ENCODE data around the gene HTATIP2. TPM values are rescaled to one million over a fixed set of nuclear protein-coding genes. Genes with fewer than 3 reads are reported as not detected.
"Not testable (repeated sequence)": the region's sequence is repeated elsewhere in the genome, so short reads cannot be mapped to it uniquely, and the experiment has no call there.

The HTATIP2 gene
- polyA plus RNA-seq, 1 donor (not counting 4 experiments of a cell fraction or from before 2014, with no cell fraction given), result 45.1 TPM

DNA sequence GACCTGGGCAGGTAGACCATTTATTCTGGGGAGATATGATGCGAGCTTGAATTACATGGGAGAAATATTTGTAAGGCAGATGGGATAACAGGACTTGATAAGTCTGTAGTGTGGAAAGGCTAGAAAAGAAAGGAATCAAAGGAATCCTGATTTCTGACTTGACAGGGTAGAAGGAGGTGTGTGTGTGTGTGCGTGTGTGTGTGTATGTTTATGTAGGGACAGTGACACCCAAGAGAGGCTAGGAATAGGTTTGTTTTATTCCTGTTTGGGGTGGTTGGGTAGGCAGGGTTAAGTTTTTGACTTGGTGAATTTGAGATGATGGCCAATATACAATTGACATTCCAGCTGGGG, 390 bp upstream of the HTATIP2 start:
- peak overlapping the region; percentile 82 for H3K9ac ChIP-seq (ENCODE audit: control insufficient read depth, extremely low read depth, insufficient read depth, low read length)
- TF ChIP-seq EZH2 (IDR thresholded peaks at IDR 0.05; ENCODE audit: low read length), result no peak
- TF ChIP-seq, protein P1, sequence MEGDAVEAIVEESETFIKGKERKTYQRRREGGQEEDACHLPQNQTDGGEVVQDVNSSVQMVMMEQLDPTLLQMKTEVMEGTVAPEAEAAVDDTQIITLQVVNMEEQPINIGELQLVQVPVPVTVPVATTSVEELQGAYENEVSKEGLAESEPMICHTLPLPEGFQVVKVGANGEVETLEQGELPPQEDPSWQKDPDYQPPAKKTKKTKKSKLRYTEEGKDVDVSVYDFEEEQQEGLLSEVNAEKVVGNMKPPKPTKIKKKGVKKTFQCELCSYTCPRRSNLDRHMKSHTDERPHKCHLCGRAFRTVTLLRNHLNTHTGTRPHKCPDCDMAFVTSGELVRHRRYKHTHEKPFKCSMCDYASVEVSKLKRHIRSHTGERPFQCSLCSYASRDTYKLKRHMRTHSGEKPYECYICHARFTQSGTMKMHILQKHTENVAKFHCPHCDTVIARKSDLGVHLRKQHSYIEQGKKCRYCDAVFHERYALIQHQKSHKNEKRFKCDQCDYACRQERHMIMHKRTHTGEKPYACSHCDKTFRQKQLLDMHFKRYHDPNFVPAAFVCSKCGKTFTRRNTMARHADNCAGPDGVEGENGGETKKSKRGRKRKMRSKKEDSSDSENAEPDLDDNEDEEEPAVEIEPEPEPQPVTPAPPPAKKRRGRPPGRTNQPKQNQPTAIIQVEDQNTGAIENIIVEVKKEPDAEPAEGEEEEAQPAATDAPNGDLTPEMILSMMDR (optimal IDR thresholded peaks at IDR 0.05 in 1 of 3, IDR thresholded peaks at IDR 0.05 in 1 of 3, conservative IDR thresholded peaks at IDR 0.05 in 1 of 3; ENCODE audit: extremely low read depth in 1 of 3, insufficient read depth in 2 of 3, low read length in 3 of 3), result no peak
- H3K27me3 ChIP-seq (ENCODE audit: control insufficient read depth, extremely low read depth, insufficient read depth, low read length), result no peaks in the 10 kb centered on the region
- H2AFZ ChIP-seq (ENCODE audit: control insufficient read depth, low read length), result peak overlapping the region; percentile 84
- H3K36me3 ChIP-seq (ENCODE audit: control insufficient read depth in 2 of 2, extremely low read depth in 1 of 2, insufficient read depth in 2 of 2, low read length in 2 of 2), result no peaks in the 10 kb centered on the region
- peak overlapping the region; percentile 84 for H3K27ac ChIP-seq (ENCODE audit: control insufficient read depth, insufficient read depth, low read length)
- no peak for DNase-seq (ENCODE audit: low read depth, low spot score)
- no peak for FAIRE-seq
- H3K4me3 ChIP-seq (ENCODE audit: control insufficient read depth in 2 of 3, extremely low read depth in 1 of 3, insufficient read depth in 2 of 3, low read depth in 1 of 3, low read length in 3 of 3), result peak overlapping the region; percentile 39 to 73 (median 55)
- H3K79me2 ChIP-seq (ENCODE audit: control insufficient read depth, insufficient read depth, low read length), result no peaks in the 10 kb centered on the region
- H4K20me1 ChIP-seq (ENCODE audit: control insufficient read depth, extremely low read depth, insufficient read depth, low read length), result no peaks in the 10 kb centered on the region
- no peaks in the 10 kb centered on the region for H3K9me1 ChIP-seq (ENCODE audit: control insufficient read depth, extremely low read depth, insufficient read depth, low read length)
- H3K4me2 ChIP-seq (ENCODE audit: control insufficient read depth, extremely low read depth, insufficient read depth, low read depth, low read length), result peak overlapping the region; percentile 89
- dilution Hi-C loops (cut with MboI; ENCODE audit: extremely low pct_ligation_motif_present, low sequenced_read_pairs), result no loop called here
- no peaks in the 10 kb centered on the region for H3K9me3 ChIP-seq (ENCODE audit: control insufficient read depth, low read depth, low read length)
- H3K4me1 ChIP-seq (ENCODE audit: control insufficient read depth, extremely low read depth, insufficient read depth, low read length), result peaks cover 32% of the 10 kb centered on the region

- peak overlapping the region; percentile 84 for H3K27ac ChIP-seq (ENCODE audit: control insufficient read depth, insufficient read depth, low read length)
- H2AFZ ChIP-seq (ENCODE audit: control insufficient read depth, low read length), result peak overlapping the region; percentile 87
- H3K4me3 ChIP-seq (ENCODE audit: control insufficient read depth in 2 of 3, extremely low read depth in 1 of 3, insufficient read depth in 2 of 3, low read depth in 1 of 3, low read length in 3 of 3), result peak overlapping the region; percentile 39 to 73 (median 55)
- DNase-seq (ENCODE audit: low read depth, low spot score) (no peak), FAIRE-seq (no peak)
- H4K20me1 ChIP-seq (ENCODE audit: control insufficient read depth, extremely low read depth, insufficient read depth, low read length), result no peaks in the 10 kb centered on the region
- H3K79me2 ChIP-seq (ENCODE audit: control insufficient read depth, insufficient read depth, low read length), result no peaks in the 10 kb centered on the region
- H3K9me3 ChIP-seq (ENCODE audit: control insufficient read depth, low read depth, low read length), result no peaks in the 10 kb centered on the region
- H3K36me3 ChIP-seq (ENCODE audit: control insufficient read depth in 2 of 2, extremely low read depth in 1 of 2, insufficient read depth in 2 of 2, low read length in 2 of 2), result no peaks in the 10 kb centered on the region
- dilution Hi-C loops (cut with MboI; ENCODE audit: extremely low pct_ligation_motif_present, low sequenced_read_pairs), result no loop called here
- no peaks in the 10 kb centered on the region for H3K27me3 ChIP-seq (ENCODE audit: control insufficient read depth, extremely low read depth, insufficient read depth, low read length)
- TF ChIP-seq, protein P1 (optimal IDR thresholded peaks at IDR 0.05 in 1 of 3, IDR thresholded peaks at IDR 0.05 in 1 of 3, conservative IDR thresholded peaks at IDR 0.05 in 1 of 3; ENCODE audit: extremely low read depth in 1 of 3, insufficient read depth in 2 of 3, low read length in 3 of 3), result no peak
- no peak for TF ChIP-seq EZH2 (IDR thresholded peaks at IDR 0.05; ENCODE audit: low read length)
- H3K4me2 ChIP-seq (ENCODE audit: control insufficient read depth, extremely low read depth, insufficient read depth, low read depth, low read length), result peak overlapping the region; percentile 89
- H3K9ac ChIP-seq (ENCODE audit: control insufficient read depth, extremely low read depth, insufficient read depth, low read length), result peak overlapping the region; percentile 82
- H3K4me1 ChIP-seq (ENCODE audit: control insufficient read depth, extremely low read depth, insufficient read depth, low read length), result peaks cover 37% of the 10 kb centered on the region
- H3K9me1 ChIP-seq (ENCODE audit: control insufficient read depth, extremely low read depth, insufficient read depth, low read length), result no peaks in the 10 kb centered on the region
These were observed 853 bp downstream of the HTATIP2 start for GRCh38 chr11:20364341-20364792.

- FAIRE-seq; H3K27ac ChIP-seq (ENCODE audit: control insufficient read depth, insufficient read depth, low read length); H3K4me2 ChIP-seq (ENCODE audit: control insufficient read depth, extremely low read depth, insufficient read depth, low read depth, low read length); H3K9me1 ChIP-seq (ENCODE audit: control insufficient read depth, extremely low read depth, insufficient read depth, low read length); H3K36me3 ChIP-seq (ENCODE audit: control insufficient read depth in 2 of 2, extremely low read depth in 1 of 2, insufficient read depth in 2 of 2, low read length in 2 of 2); H3K27me3 ChIP-seq (ENCODE audit: control insufficient read depth, extremely low read depth, insufficient read depth, low read length); H3K9ac ChIP-seq (ENCODE audit: control insufficient read depth, extremely low read depth, insufficient read depth, low read length); H3K79me2 ChIP-seq (ENCODE audit: control insufficient read depth, insufficient read depth, low read length); dilution Hi-C loops (cut with MboI; ENCODE audit: extremely low pct_ligation_motif_present, low sequenced_read_pairs); H3K9me3 ChIP-seq (ENCODE audit: control insufficient read depth, low read depth, low read length); H2AFZ ChIP-seq (ENCODE audit: control insufficient read depth, low read length); H3K4me3 ChIP-seq (ENCODE audit: control insufficient read depth in 2 of 3, extremely low read depth in 1 of 3, insufficient read depth in 2 of 3, low read depth in 1 of 3, low read length in 3 of 3); H4K20me1 ChIP-seq (ENCODE audit: control insufficient read depth, extremely low read depth, insufficient read depth, low read length); DNase-seq (ENCODE audit: low read depth, low spot score): not testable (repeated sequence)
- peaks cover 37% of the 10 kb centered on the region for H3K4me1 ChIP-seq (ENCODE audit: control insufficient read depth, extremely low read depth, insufficient read depth, low read length)
These were observed 2.0 kb downstream of the HTATIP2 start for GRCh38 chr11:20365465-20365864.
